NCI-H2196 (cell line): ENCODE results near the gene KBTBD2.
"Not testable (repeated sequence)": the region's sequence is repeated elsewhere in the genome, so short reads cannot be mapped to it uniquely, and the experiment has no call there.

Source experiments
- DNase-seq: peaks from one replicate; lab custom pipeline; 2025; ENCODE audit not compliant: unreplicated experiment; lab: John Stamatoyannopoulos, UW

KBTBD2 gene

GRCh38 chr7:32857063-32857462 is 34.5 kb downstream of the KBTBD2 start:
- not testable (repeated sequence) for DNase-seq

DNA sequence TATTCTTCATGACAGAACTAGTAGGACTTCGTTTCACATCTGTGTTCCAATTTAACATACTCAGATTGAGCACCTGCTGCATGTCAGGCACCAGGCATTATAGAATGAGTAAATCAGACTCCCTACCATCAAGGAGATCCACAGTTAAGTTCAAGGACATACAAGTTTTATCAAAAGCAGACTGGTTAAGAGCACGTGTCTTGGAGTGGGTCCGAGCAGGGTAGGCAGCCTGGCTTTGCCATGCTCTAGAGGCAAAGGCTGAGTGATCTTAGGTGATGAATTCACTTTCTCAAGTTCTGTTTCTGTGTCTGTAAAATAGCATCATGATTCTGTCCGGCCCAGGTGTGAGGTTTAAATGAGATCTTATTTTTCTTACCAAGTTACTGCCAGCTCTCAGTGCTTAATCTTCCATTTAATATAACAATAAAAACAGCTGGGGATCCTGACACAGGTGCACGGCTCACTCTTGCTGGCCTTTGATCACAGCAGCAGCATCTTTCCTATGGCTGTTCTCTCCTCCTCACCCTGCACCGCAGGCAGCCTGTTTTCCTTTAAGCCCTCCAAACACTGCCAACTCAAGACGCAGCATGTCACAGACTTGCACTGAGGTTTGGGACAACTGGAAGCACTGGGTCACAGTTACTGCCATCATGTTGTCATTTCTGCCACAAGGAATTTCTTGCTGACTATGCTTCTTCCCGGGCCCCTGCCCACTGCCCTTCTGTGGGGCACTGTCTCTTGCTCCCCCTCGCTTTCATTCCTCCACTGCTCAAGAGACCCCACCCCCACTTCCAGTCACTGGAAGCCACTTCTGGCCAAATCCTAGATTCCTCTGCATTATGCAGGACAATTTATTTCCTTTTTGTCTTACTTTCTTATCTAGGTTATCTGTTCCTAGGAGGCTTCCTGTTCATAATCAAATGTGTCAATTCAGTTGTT is 35.5 kb downstream of the KBTBD2 start:
- not testable (repeated sequence) for DNase-seq

DNA sequence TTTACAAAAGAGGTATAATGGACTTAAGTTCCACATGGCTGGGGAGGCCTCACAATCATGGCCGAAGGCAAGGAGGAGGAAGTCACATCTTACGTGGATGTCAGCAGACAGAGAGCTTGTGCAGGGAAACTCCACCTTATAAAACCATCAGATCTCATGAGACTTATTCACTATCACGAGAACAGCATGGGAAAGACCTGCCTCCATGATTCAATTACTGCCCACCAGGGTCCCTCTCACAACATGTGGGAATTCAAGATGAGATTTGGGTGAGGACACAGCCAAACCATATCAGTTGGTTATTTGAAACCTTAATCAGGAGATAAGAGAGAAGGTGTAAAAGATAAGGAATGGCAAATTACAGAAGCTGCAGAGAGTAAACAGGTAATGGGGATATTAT is 40.9 kb downstream of the KBTBD2 start:
- DNase-seq: not testable (repeated sequence)

- DNase-seq: not testable (repeated sequence)
Measured at GRCh38 chr7:32848655-32849054, 42.9 kb downstream of the KBTBD2 start.

GRCh38 chr7:32846630-32847225 is 44.8 kb downstream of the KBTBD2 start:
- peak; percentile 7 for DNase-seq

GRCh38 chr7:32844748-32845147 is 46.8 kb downstream of the KBTBD2 start:
- not testable (repeated sequence) for DNase-seq

GRCh38 chr7:32843763-32844162 is 47.8 kb downstream of the KBTBD2 start:
- not testable (repeated sequence) for DNase-seq

GRCh38 chr7:32839846-32840245 is 51.7 kb downstream of the KBTBD2 start:
- DNase-seq: not testable (repeated sequence)

DNA sequence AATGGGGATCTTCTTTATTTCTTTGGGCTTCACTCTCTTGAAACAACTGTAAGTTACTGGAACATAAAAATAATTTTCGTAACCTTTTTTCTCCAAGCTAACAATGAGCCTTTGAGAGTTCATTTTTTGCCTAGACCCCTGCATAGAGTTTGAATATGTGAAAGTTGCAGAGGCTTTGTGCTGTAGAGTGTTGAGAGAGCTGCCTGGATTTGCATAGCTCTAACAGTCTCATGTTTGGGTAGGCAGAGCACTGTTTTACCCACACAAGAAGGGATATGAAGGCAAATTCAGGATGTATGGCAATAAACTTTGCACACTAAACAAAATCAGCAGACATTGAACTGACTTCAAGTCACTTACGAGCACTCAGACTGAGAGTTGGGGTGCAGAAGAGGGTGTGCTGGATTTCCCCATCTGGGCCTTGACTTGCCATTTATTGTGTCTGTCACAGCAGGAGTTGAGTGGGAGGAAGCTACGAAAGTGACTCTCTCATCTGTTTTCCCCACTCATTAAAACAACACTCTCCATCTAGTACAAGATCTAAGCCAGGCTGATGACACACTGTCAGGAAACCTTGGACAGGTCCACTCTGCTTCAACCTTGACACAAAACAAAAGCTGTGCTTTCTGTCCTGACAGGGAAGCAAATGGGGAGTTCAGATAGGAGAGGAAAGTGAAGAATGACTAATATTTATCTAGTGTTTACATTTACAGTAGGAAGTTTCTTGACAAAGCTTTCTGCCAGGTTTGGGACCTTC is 62.4 kb downstream of the KBTBD2 start:
- not testable (repeated sequence) for DNase-seq
